Hepatocyte (in vitro differentiated cells): ENCODE data around the gene ANAPC10.

Experiments used
- EZH2 ChIP-seq: fragments of 200-600 bp; sonication (generic); IDR thresholded peaks from 2 replicates; pipeline ENCODE4 v1.6.1; 2016; ENCODE audit warnings: antibody characterized with exemption, mild to moderate bottlenecking, borderline replicate concordance
- EZH2phosphoT487 ChIP-seq: fragments of 200-600 bp; sonication (generic); IDR thresholded peaks from one replicate; pipeline ENCODE4 v1.6.1; 2018; ENCODE audit warnings: antibody characterized with exemption, mild to moderate bottlenecking, low read depth, moderate library complexity; ENCODE audit not compliant: unreplicated experiment, severe bottlenecking
- TF ChIP-seq, protein P1 (sequence below): fragments of 200-600 bp; sonication (generic); IDR thresholded peaks from 2 replicates; pipeline ENCODE4 v1.5.1; 2016; ENCODE audit warnings: antibody characterized with exemption, mild to moderate bottlenecking; ENCODE audit not compliant: poor library complexity

- TF ChIP-seq, protein P1, sequence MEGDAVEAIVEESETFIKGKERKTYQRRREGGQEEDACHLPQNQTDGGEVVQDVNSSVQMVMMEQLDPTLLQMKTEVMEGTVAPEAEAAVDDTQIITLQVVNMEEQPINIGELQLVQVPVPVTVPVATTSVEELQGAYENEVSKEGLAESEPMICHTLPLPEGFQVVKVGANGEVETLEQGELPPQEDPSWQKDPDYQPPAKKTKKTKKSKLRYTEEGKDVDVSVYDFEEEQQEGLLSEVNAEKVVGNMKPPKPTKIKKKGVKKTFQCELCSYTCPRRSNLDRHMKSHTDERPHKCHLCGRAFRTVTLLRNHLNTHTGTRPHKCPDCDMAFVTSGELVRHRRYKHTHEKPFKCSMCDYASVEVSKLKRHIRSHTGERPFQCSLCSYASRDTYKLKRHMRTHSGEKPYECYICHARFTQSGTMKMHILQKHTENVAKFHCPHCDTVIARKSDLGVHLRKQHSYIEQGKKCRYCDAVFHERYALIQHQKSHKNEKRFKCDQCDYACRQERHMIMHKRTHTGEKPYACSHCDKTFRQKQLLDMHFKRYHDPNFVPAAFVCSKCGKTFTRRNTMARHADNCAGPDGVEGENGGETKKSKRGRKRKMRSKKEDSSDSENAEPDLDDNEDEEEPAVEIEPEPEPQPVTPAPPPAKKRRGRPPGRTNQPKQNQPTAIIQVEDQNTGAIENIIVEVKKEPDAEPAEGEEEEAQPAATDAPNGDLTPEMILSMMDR: no peak
- TF ChIP-seq EZH2phosphoT487 (no peak), EZH2 (no peak)
Observed at GRCh38 chr4:145066063-145066501, 31.9 kb downstream of the ANAPC10 start.
